HG03064 (cell line): Measurements from ENCODE around the gene MRPL9.

Experiments used
- ATAC-seq: cut with Tn5 transposase; IDR thresholded peaks from one replicate; pipeline ENCODE4 v1.9.1; 2021; ENCODE audit warnings: low read depth; ENCODE audit not compliant: unreplicated experiment

Gene MRPL9

DNA sequence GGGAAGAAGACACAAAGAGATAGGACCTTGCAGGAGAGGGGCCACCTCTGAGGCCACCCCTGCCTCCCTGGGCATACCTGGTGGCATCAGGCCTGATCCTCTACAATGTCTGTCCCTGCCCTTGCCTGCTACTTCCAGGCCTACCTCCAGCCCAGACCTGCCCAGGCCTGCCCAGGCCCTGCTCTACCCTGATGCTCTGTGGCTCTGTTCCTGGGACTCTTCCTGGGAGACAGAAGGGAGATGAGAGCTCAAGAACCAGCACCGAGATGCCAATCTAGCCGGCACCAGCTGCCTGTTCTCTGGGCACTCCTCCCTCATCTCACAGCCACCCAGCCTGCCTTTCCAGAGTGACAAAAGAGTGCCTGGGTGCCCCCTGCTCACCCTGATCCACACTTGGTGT lies 49.4 kb downstream of the MRPL9 start:
- no peak for ATAC-seq

DNA sequence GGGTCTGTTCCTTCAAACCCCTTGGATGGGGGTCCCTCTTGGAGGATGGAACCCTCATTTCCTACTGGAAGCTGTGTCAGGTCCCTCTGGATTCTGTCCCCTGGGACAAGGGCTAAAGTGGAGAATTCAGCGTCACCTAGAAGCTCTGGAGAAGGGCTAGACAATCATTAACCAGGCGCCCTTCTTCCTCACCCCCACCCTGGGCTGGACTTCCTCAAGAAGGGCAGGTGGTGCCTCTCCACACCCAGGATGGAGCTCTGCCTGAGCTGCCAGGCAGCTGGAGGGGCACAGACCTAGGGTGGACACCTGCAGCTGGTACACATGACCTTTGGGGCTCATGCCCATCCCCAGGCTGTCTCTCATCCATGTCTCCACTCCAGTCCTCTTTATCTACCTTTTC lies 50.3 kb downstream of the MRPL9 start:
- ATAC-seq: no peak

DNA sequence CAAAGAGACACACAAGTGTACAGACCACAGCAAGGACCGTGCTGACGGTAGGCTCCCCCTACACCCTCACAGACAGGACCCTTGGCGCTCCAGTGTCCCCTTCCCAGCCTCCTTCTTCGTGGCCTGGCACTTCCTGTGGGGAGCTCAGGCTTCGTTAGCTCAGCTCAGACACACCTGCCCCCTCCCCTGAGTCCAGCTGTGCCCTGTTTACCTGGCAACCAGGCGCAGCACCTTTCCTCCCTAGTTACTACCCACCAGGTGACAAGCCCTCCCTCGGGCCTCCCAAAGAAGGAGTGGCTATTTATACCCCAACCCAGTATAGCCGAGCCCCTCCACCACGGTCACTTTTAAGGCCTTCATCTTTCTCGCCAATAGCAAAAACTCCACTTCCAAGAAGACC lies 51.3 kb downstream of the MRPL9 start:
- no peak for ATAC-seq

DNA sequence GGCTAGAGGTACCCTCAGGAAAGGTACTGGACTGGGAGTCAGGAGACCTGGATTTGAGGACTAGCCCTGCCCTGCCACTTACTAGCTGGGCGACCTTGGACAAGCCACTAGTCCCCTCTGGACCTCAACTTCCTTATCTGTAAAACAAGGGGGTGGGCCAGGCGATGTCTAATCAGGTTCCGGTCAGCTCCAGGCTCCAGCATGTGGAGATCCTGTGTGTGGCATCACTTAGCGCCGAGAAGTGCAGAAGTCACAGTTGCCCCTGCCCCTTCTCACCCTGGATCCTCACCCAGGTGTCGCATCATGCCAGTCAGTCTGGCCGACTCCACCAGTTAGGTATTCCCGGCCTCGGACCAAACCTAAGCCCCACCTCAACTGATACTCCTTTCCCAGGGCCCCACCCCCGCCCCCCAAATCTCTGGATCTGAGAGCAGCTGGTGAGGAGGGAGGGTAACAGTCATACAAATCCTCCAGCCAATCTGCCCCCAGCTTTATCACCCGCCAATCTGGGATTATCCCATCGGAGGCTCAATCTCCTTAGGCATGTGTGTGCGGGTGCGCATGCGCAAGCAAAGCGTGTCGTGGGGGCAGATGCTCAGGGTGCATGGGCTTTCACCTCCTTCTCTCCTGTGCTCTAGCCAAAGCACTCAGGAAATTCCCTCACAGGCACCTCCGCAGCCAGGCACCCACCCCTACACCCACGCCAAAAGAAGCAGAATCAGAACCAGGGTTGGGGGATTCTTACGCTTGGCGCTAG lies 52.1 kb downstream of the MRPL9 start:
- ATAC-seq: no peak

DNA sequence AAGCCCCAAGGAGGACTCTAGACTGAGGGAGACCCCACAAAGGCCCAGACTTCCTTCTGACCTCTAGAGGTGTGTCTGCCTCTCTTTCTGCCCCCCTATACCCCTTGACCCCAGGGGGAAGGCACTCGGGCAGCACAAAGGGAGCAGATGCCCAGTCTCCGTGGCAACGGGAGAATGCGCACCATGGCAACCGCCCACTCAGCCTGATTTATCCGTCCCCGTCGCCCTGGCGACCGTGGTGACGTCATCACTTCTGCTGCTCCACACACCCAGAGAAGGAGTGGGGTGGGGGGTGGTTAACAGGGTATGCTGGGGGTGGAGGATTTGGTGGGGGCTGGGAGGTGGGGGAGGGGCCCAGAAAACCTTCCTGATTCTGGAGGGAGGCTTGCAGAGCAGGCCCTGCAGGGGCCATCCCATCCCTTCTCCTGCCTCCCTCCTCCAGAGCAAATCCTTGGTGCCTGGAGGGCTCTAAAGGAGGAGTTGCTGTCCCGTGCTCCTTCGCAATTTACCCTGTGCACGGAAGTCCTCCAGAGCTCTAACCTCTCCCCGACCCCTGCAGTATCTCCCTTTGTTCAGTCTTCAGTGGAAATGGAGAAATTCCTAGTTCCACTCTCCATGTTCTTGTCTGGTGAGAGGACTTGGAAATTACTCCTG lies 53.0 kb downstream of the MRPL9 start:
- ATAC-seq: no peak
